Breast epithelium (tissue), 4 donors: ENCODE data around the gene AKT3. TPM values are rescaled to one million over a fixed set of nuclear protein-coding genes. Genes with fewer than 3 reads are reported as not detected.
"Not testable (repeated sequence)": the region's sequence is repeated elsewhere in the genome, so short reads cannot be mapped to it uniquely, and the experiment has no call there.

Experiments used
- DNase-seq, 2 donors: peaks; one replicate each; pipeline ENCODE4 v3.0.0-alpha.2; 2019; ENCODE audit warnings: low spot score in 2 of 2
- H3K27ac ChIP-seq, 2 donors: fragments of 200-600 bp; sonication (generic) in 1 of 2; one replicate each; pipeline ENCODE4 v1.5.1; 2016 to 2019; ENCODE audit warnings: mild to moderate bottlenecking in 1 of 2
- H3K27me3 ChIP-seq, 2 donors: fragments of 200-600 bp; sonication (generic) in 1 of 2; one replicate each; pipeline versions ENCODE4 v1.5.1 to v1.6.0; 2017 to 2019; ENCODE audit warnings: control low read depth in 1 of 2, mild to moderate bottlenecking in 1 of 2
- H3K36me3 ChIP-seq: fragments of 200-600 bp; one replicate; pipeline ENCODE4 v1.5.1; 2019
- H3K4me1 ChIP-seq, 2 donors: fragments of 200-600 bp; sonication (generic); one replicate each; pipeline ENCODE4 v1.5.1; 2016 to 2019; ENCODE audit warnings: control low read depth in 1 of 2
- H3K4me3 ChIP-seq, 3 donors: fragments of 200-600 bp; sonication (generic); 1 replicate in 2 of 3; 2 replicates in 1 of 3; pipeline ENCODE4 v1.5.1; 2016 to 2019; ENCODE audit warnings: mild to moderate bottlenecking in 3 of 3, moderate library complexity in 2 of 3
- H3K9me3 ChIP-seq, 2 donors: fragments of 200-600 bp; sonication (generic) in 1 of 2; one replicate each; pipeline ENCODE4 v1.5.1; 2016 to 2019; ENCODE audit warnings: control low read depth in 1 of 2
- CTCF ChIP-seq, 3 donors: fragments of 450-650 bp; IDR thresholded peaks; one replicate each; pipeline ENCODE4 v1.5.1; 2016 to 2017; ENCODE audit warnings: antibody characterized with exemption in 3 of 3, mild to moderate bottlenecking in 3 of 3, moderate library complexity in 3 of 3
- POLR2A ChIP-seq: fragments of 450-650 bp; IDR thresholded peaks from one replicate; pipeline ENCODE4 v1.6.1; 2016; ENCODE audit warnings: antibody characterized with exemption, mild to moderate bottlenecking, moderate library complexity
- POLR2AphosphoS5 ChIP-seq, 3 donors: sonication (generic); formaldehyde crosslinking; IDR thresholded peaks; one replicate each; pipeline ENCODE4 v1.6.1; 2017; ENCODE audit warnings: antibody characterized with exemption in 3 of 3
- intact Hi-C: fragments of 100-400 bp; cut with DNase I; formaldehyde crosslinking; loops from one replicate; pipeline ENCODE4 v1.15.1; 2023; ENCODE audit warnings: low total_unique reads
- total RNA-seq, 3 donors: library from RNA; depleted of rRNA; stranded (reverse); fragments of >200 nt; gene quantifications; one replicate each; pipeline ENCODE4 v1.1.0, GENCODE V29; 2016

AKT3 gene
- total RNA-seq, 3 donors from 2014 or later, result 49.6 to 58.7 (median 58.7) TPM

- H3K9me3 ChIP-seq, result no peaks in the 10 kb centered on the region
- intact Hi-C loops, result no loop called here
These were observed 177.4 kb downstream of the AKT3 start for GRCh38 chr1:243672539-243673074.

GRCh38 chr1:243667591-243667990 lies 182.5 kb downstream of the AKT3 start:
- intact Hi-C loops, result no loop called here
- TF ChIP-seq POLR2AphosphoS5 (IDR thresholded peaks at IDR 0.05) (no peak), POLR2A (no peak), CTCF (IDR thresholded peaks at IDR 0.05) (no peak)
- no peaks in the 10 kb centered on the region for H3K36me3 ChIP-seq
- H3K27me3 ChIP-seq, result no peaks in the 10 kb centered on the region
- H3K27ac ChIP-seq, result no peak overlapping the region
- H3K4me1 ChIP-seq, result no peaks in the 10 kb centered on the region
- no peak for DNase-seq
- H3K9me3 ChIP-seq, result no peaks in the 10 kb centered on the region
- no peak overlapping the region for H3K4me3 ChIP-seq

More at GRCh38 chr1:243672539-243673074, 177.4 kb downstream of the AKT3 start:
- Histone ChIP-seq H3K27me3 (no peaks in the 10 kb centered on the region), H3K36me3 (no peaks in the 10 kb centered on the region), H3K4me3 (no peak overlapping the region), H3K27ac (no peak overlapping the region), H3K4me1 (no peaks in the 10 kb centered on the region)
- DNase-seq, result no peak
- TF ChIP-seq POLR2AphosphoS5 (IDR thresholded peaks at IDR 0.05) (no peak), POLR2A (no peak), CTCF (IDR thresholded peaks at IDR 0.05) (no peak)

GRCh38 chr1:243667133-243667532 lies 182.9 kb downstream of the AKT3 start:
- H3K4me1 ChIP-seq, result no peaks in the 10 kb centered on the region
- no peak overlapping the region for H3K4me3 ChIP-seq
- no peaks in the 10 kb centered on the region for H3K27me3 ChIP-seq
- no peak overlapping the region for H3K27ac ChIP-seq
- no peak for DNase-seq
- H3K36me3 ChIP-seq, result no peaks in the 10 kb centered on the region
- intact Hi-C loops, result no loop called here
- no peaks in the 10 kb centered on the region for H3K9me3 ChIP-seq
- TF ChIP-seq POLR2A (no peak), POLR2AphosphoS5 (IDR thresholded peaks at IDR 0.05) (no peak), CTCF (IDR thresholded peaks at IDR 0.05) (no peak)

GRCh38 chr1:243663651-243664050 lies 186.4 kb downstream of the AKT3 start:
- H3K27ac ChIP-seq, result no peak overlapping the region
- no peaks in the 10 kb centered on the region for H3K36me3 ChIP-seq
- no peaks in the 10 kb centered on the region for H3K9me3 ChIP-seq
- H3K4me3 ChIP-seq, result no peak overlapping the region
- intact Hi-C loops, result no loop called here
- no peak for DNase-seq
- H3K4me1 ChIP-seq, result no peaks in the 10 kb centered on the region
- H3K27me3 ChIP-seq, result no peaks in the 10 kb centered on the region
- TF ChIP-seq POLR2AphosphoS5 (IDR thresholded peaks at IDR 0.05) (no peak), CTCF (IDR thresholded peaks at IDR 0.05) (no peak), POLR2A (no peak)

GRCh38 chr1:243662169-243662568 lies 187.9 kb downstream of the AKT3 start:
- H3K9me3 ChIP-seq, H3K27me3 ChIP-seq, intact Hi-C loops, DNase-seq, H3K4me1 ChIP-seq, H3K4me3 ChIP-seq, H3K36me3 ChIP-seq, H3K27ac ChIP-seq: not testable (repeated sequence)
